Hepatocyte (in vitro differentiated cells): ENCODE measurements around the gene ZNF444. TPM values are rescaled to one million over a fixed set of nuclear protein-coding genes. Genes with fewer than 3 reads are reported as not detected.
"Not testable (repeated sequence)": the region's sequence is repeated elsewhere in the genome, so short reads cannot be mapped to it uniquely, and the experiment has no call there.

Experiments
- DNase-seq: peaks from one replicate; pipeline ENCODE4 v3.0.0-alpha.2; 2016; ENCODE audit warnings: low spot score
- H2AFZ ChIP-seq: fragments of 200-600 bp; sonication (generic); 2 replicates; pipeline ENCODE4 v1.6.0; 2016; ENCODE audit warnings: antibody characterized with exemption, mild to moderate bottlenecking
- H3K27ac ChIP-seq: fragments of 200-600 bp; sonication (generic); 2 replicates; pipeline ENCODE4 v1.5.1; 2016; ENCODE audit warnings: mild to moderate bottlenecking
- H3K27me3 ChIP-seq: fragments of 200-600 bp; sonication (generic); 2 replicates; pipeline ENCODE4 v1.6.1; 2016
- H3K36me3 ChIP-seq: fragments of 200-600 bp; sonication (generic); replicated peaks from 2 replicates; pipeline ENCODE4 v1.5.1; 2016; ENCODE audit warnings: low read depth; ENCODE audit not compliant: insufficient read depth
- H3K4me1 ChIP-seq: fragments of 200-600 bp; sonication (generic); 2 replicates; pipeline ENCODE4 v1.5.1; 2016; ENCODE audit warnings: mild to moderate bottlenecking, moderate library complexity; ENCODE audit not compliant: insufficient read depth
- H3K4me2 ChIP-seq: fragments of 200-600 bp; sonication (generic); 2 replicates; pipeline ENCODE4 v1.6.0; 2016
- H3K4me3 ChIP-seq: fragments of 200-600 bp; sonication (generic); 2 replicates; pipeline ENCODE4 v1.5.1; 2016; ENCODE audit warnings: mild to moderate bottlenecking
- H3K79me2 ChIP-seq: fragments of 200-600 bp; sonication (generic); 2 replicates; pipeline ENCODE4 v1.6.0; 2017; ENCODE audit warnings: mild to moderate bottlenecking
- H3K9me2 ChIP-seq: fragments of 200-600 bp; sonication (generic); replicated peaks from 2 replicates; pipeline ENCODE4 v1.6.0; 2017; ENCODE audit warnings: mild to moderate bottlenecking; ENCODE audit not compliant: insufficient read depth
- H3K9me3 ChIP-seq: fragments of 200-600 bp; sonication (generic); 2 replicates; pipeline ENCODE4 v1.5.1; 2016; ENCODE audit warnings: low read depth, mild to moderate bottlenecking
- H4K20me1 ChIP-seq: fragments of 200-600 bp; sonication (generic); 2 replicates; pipeline ENCODE4 v1.6.0; 2016; ENCODE audit warnings: mild to moderate bottlenecking; ENCODE audit not compliant: insufficient read depth, poor library complexity, severe bottlenecking
- EZH2 ChIP-seq: fragments of 200-600 bp; sonication (generic); IDR thresholded peaks from 2 replicates; pipeline ENCODE4 v1.6.1; 2016; ENCODE audit warnings: antibody characterized with exemption, mild to moderate bottlenecking, borderline replicate concordance
- EZH2phosphoT487 ChIP-seq: fragments of 200-600 bp; sonication (generic); IDR thresholded peaks from one replicate; pipeline ENCODE4 v1.6.1; 2018; ENCODE audit warnings: antibody characterized with exemption, mild to moderate bottlenecking, low read depth, moderate library complexity; ENCODE audit not compliant: unreplicated experiment, severe bottlenecking
- WGBS: methylation state at CpG from one replicate; pipeline ENCODE4 v1.1.6; 2016; ENCODE audit warnings: low lambda C conversion rate; ENCODE audit errors: missing lambda C conversion rate; 5-methylcytosine and 5-hydroxymethylcytosine counted together
- polyA plus RNA-seq: library from polyadenylated mRNA; unstranded; fragments of >200 nt; fragmentation: Nextera tagmentation; extraction: Ambion mirVana; gene quantifications from 2 replicates; pipeline ENCODE4 v1.2.1, GENCODE V29; 2016
- small RNA-seq: library from RNA; depleted of rRNA; stranded (forward); fragments of <200 nt; gene quantifications from one replicate; pipeline ENCODE3, GENCODE V24; 2014
- total RNA-seq: library from RNA; depleted of rRNA; stranded (reverse); fragments of >200 nt; gene quantifications from 2 replicates; pipeline ENCODE4 v1.2.3, GENCODE V29; 2014
- TF ChIP-seq, protein P1 (sequence below): fragments of 200-600 bp; sonication (generic); IDR thresholded peaks from 2 replicates; pipeline ENCODE4 v1.5.1; 2016; ENCODE audit warnings: antibody characterized with exemption, mild to moderate bottlenecking; ENCODE audit not compliant: poor library complexity

Gene ZNF444
- total and polyA plus RNA-seq, 2 experiments from 2014 or later, result 46.6 to 60.2 TPM

DNA sequence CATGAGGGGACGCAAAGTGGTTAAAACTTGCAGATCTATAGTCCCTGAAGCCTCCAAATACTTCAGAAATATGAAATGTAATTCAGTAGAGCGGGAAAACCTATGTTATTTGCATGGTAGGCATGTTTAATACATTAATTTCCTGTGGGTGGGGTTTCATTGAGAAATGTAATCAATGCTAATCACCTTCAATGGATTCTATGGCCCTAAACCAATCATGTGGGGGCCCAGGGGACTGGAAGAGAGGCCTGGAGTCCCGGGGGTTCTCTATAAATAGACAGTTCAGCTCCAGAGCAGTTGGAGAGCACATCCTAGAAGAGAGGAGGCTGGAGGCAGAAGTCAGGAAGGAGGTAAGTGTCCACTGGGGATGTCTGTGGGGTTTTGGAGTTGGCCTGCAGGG lies 60.9 kb downstream of the ZNF444 start, which contains the start of gene ZSCAN5C:
ZSCAN5C (plus strand) TSS at position 301 of the 400 bp plus-strand sequence. CDS start 3,641 bp downstream, outside the sequence.
- H2AFZ ChIP-seq, result no peak within 1 kb of the TSS
- TF ChIP-seq EZH2phosphoT487 (no peak), EZH2 (no peak)

DNA sequence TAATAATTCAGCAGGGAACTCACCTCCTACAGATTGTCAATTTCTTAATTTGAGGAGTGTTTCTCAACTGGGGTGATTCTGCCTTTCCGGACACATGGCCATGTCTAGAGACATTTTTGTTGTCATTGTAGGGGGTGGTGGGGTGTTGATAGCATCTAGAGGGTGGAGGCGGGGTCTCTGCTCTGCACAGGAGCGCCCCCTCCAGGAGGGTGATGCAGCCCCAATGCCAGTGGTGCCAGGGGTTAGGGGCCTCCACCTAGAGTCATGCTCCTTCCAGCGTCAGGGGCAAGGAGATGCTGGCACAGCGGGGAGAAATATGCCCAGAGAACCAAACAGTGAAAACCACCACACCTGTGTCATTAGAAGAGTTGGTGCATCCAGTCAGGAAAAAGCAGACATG lies 66.5 kb downstream of the ZNF444 start:
- not testable (repeated sequence) for H3K27me3 ChIP-seq, H3K4me2 ChIP-seq, H3K9me3 ChIP-seq, H3K4me3 ChIP-seq, H3K36me3 ChIP-seq, H4K20me1 ChIP-seq, H3K9me2 ChIP-seq, H3K27ac ChIP-seq, H3K79me2 ChIP-seq, DNase-seq, H2AFZ ChIP-seq, H3K4me1 ChIP-seq
- WGBS, result 69% methylated on average over 5 of the region's 5 CpGs

More for the DNA sequence above, 60.9 kb downstream of the ZNF444 start, which contains the start of gene ZSCAN5C:
- Histone ChIP-seq H3K4me3 (no peak within 1 kb of the TSS), H4K20me1 (no peaks in the 10 kb centered on the region), H3K36me3 (no peaks in the 10 kb centered on the region), H3K9me3 (no peaks in the 10 kb centered on the region), H3K27me3 (no peaks in the 10 kb centered on the region), H3K79me2 (no peaks in the 10 kb centered on the region), H3K9me2 (no peaks in the 10 kb centered on the region), H3K4me2 (no peak within 1 kb of the TSS), H3K4me1 (no peaks in the 10 kb centered on the region), H3K27ac (no peak within 1 kb of the TSS)
- no peak for DNase-seq
- 77% methylated on average over 3 of the region's 3 CpGs for WGBS

DNA sequence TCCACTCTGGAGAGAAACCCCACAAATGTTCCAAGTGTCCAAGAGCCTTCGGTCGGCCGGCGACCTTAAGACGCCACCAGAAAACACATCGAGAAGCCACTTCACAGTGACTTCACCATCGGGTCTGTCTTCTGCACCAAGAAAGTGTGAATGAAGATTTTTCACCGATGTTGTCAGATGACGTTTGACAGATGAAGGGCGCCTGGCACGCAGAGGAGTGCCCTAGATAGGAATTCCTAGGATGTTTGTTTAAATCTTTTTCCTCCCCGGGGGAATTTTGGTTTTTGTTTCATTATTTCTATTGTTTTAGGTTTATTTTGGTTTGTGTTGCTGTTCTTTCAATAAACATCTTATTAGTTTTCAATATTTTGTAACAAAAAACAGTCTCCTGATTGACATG lies 68.0 kb downstream of the ZNF444 start:
- Histone ChIP-seq H3K4me1 (no peaks in the 10 kb centered on the region), H2AFZ (no peak overlapping the region), H3K9me2 (no peaks in the 10 kb centered on the region), H3K36me3 (no peaks in the 10 kb centered on the region), H3K27me3 (no peaks in the 10 kb centered on the region), H4K20me1 (no peaks in the 10 kb centered on the region), H3K9me3 (no peaks in the 10 kb centered on the region), H3K27ac (no peak overlapping the region), H3K4me3 (no peak overlapping the region), H3K79me2 (no peaks in the 10 kb centered on the region), H3K4me2 (no peak overlapping the region)
- no peak for DNase-seq
- TF ChIP-seq, protein P1, sequence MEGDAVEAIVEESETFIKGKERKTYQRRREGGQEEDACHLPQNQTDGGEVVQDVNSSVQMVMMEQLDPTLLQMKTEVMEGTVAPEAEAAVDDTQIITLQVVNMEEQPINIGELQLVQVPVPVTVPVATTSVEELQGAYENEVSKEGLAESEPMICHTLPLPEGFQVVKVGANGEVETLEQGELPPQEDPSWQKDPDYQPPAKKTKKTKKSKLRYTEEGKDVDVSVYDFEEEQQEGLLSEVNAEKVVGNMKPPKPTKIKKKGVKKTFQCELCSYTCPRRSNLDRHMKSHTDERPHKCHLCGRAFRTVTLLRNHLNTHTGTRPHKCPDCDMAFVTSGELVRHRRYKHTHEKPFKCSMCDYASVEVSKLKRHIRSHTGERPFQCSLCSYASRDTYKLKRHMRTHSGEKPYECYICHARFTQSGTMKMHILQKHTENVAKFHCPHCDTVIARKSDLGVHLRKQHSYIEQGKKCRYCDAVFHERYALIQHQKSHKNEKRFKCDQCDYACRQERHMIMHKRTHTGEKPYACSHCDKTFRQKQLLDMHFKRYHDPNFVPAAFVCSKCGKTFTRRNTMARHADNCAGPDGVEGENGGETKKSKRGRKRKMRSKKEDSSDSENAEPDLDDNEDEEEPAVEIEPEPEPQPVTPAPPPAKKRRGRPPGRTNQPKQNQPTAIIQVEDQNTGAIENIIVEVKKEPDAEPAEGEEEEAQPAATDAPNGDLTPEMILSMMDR, result no peak
- no peak for TF ChIP-seq EZH2phosphoT487
- TF ChIP-seq EZH2, result no peak
- WGBS, result 82% methylated on average over 12 of the region's 12 CpGs

DNA sequence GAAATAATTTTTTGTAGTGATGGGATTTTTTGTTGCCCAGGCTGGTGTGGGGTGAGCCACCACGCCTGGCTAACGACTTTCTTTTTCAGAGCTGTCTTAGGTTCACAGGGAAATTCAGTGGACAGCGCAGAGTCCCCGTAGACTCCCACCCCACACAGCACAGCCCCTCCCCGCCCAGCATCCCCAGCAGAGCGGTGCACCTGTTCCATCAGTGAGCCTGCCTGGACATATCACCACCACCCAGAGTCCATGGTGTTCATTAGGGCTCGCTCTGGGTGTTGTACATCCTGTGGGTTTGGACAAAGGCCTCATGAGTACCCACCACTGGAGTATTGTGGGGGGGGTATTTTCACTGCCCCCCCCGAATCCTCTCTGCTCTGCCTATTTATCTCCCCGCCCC lies 68.9 kb downstream of the ZNF444 start:
- not testable (repeated sequence) for H3K27me3 ChIP-seq, H3K4me3 ChIP-seq, H3K4me2 ChIP-seq, H3K9me3 ChIP-seq, H3K4me1 ChIP-seq, H3K27ac ChIP-seq, DNase-seq, H2AFZ ChIP-seq, H4K20me1 ChIP-seq, H3K9me2 ChIP-seq, H3K36me3 ChIP-seq, H3K79me2 ChIP-seq
- WGBS, result 92% methylated on average over 7 of the region's 9 CpGs

Small RNA genes lying within 50 kb of the gene (small RNA-seq; reads per million reads assigned to genes)
- not detected for gene AC024580.2
- not detected for gene RF00019

Other genes starting within 250 kb of the ZNF444 start
- gene NLRP13, start 209.0 kb upstream of the ZNF444 start, total RNA-seq, result not detected in 2 replicates
- gene NLRP13, start 209.0 kb upstream of the ZNF444 start, polyA plus RNA-seq, result not detected in 2 replicates
- not detected in 2 replicates for gene NLRP8, start 193.5 kb upstream of the ZNF444 start, total RNA-seq
- gene NLRP8, start 193.5 kb upstream of the ZNF444 start, polyA plus RNA-seq, result not detected in 2 replicates
- gene NLRP5, start 154.5 kb upstream of the ZNF444 start, total RNA-seq, result not detected in 2 replicates
- gene NLRP5, start 154.5 kb upstream of the ZNF444 start, polyA plus RNA-seq, result not detected in 2 replicates
- gene ZNF787, start 20.0 kb upstream of the ZNF444 start, total RNA-seq, result 14.5 and 23.5 TPM in 2 replicates
- gene ZNF787, start 20.0 kb upstream of the ZNF444 start, polyA plus RNA-seq, result 24.9 and 27.2 TPM in 2 replicates
- not detected in 2 replicates for gene GALP, start 34.7 kb downstream of the ZNF444 start, total RNA-seq
- gene GALP, start 34.7 kb downstream of the ZNF444 start, polyA plus RNA-seq, result not detected in 2 replicates
- not detected in 2 replicates for gene ZSCAN5B, start 56.5 kb downstream of the ZNF444 start, total RNA-seq
- gene ZSCAN5B, start 56.5 kb downstream of the ZNF444 start, polyA plus RNA-seq, result not detected in 2 replicates
- not detected in 2 replicates for gene ZSCAN5C, start 61.0 kb downstream of the ZNF444 start, total RNA-seq
- not detected in 2 replicates for gene ZSCAN5C, start 61.0 kb downstream of the ZNF444 start, polyA plus RNA-seq
- not detected in 2 replicates for gene EDDM13, start 131.5 kb downstream of the ZNF444 start, total RNA-seq
- gene EDDM13, start 131.5 kb downstream of the ZNF444 start, polyA plus RNA-seq, result 1.3 TPM in 1 of 2 replicates, not detected in the other
- gene ZSCAN5A, start 173.6 kb downstream of the ZNF444 start, total RNA-seq, result 7.0 and 10.6 TPM in 2 replicates
- 4.9 and 7.3 TPM in 2 replicates for gene ZSCAN5A, start 173.6 kb downstream of the ZNF444 start, polyA plus RNA-seq